ENCODE measurements around the gene TUBA3E.
"Not testable (repeated sequence)": the region's sequence is repeated elsewhere in the genome, so short reads cannot be mapped to it uniquely, and the experiment has no call there.

GRCh38 chr2:130154423-130154770 is 43.8 kb downstream of the TUBA3E start:
- TF ChIP-seq EZH2 (IDR thresholded peaks at IDR 0.05; ENCODE audit: insufficient read depth, poor library complexity, severe bottlenecking); EZH2phosphoT487 (IDR thresholded peaks at IDR 0.05; ENCODE audit: insufficient read depth, low read depth): not testable (repeated sequence)

Data from GM23248 (cell line).